Adrenal gland (tissue), 5 donors: ENCODE measurements around the gene ANKMY1.

Experiments used
- POLR2A ChIP-seq, 2 donors: fragments of 450-650 bp; IDR thresholded peaks; one replicate each; pipeline ENCODE4 v1.6.1; 2017; ENCODE audit warnings: antibody characterized with exemption in 2 of 2, mild to moderate bottlenecking in 2 of 2, moderate library complexity in 1 of 2
- TF ChIP-seq, protein P1 (sequence below), 6 experiments: fragments of 450-650 bp in 4 of 6; fragments of 200-600 bp in 2 of 6; sonication (generic) in 1 of 6; IDR thresholded peaks; 1 replicate in 5 of 6; 2 replicates in 1 of 6; pipeline versions ENCODE4 v1.5.1 to v1.8.0; 2016 to 2021; ENCODE audit warnings: antibody characterized with exemption in 6 of 6, mild to moderate bottlenecking in 2 of 6, moderate library complexity in 1 of 6
- donor health status: DM: no; HTN: no; CAD: no.

- TF ChIP-seq, protein P1, sequence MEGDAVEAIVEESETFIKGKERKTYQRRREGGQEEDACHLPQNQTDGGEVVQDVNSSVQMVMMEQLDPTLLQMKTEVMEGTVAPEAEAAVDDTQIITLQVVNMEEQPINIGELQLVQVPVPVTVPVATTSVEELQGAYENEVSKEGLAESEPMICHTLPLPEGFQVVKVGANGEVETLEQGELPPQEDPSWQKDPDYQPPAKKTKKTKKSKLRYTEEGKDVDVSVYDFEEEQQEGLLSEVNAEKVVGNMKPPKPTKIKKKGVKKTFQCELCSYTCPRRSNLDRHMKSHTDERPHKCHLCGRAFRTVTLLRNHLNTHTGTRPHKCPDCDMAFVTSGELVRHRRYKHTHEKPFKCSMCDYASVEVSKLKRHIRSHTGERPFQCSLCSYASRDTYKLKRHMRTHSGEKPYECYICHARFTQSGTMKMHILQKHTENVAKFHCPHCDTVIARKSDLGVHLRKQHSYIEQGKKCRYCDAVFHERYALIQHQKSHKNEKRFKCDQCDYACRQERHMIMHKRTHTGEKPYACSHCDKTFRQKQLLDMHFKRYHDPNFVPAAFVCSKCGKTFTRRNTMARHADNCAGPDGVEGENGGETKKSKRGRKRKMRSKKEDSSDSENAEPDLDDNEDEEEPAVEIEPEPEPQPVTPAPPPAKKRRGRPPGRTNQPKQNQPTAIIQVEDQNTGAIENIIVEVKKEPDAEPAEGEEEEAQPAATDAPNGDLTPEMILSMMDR (IDR thresholded peaks at IDR 0.05), result no peak
- no peak for TF ChIP-seq POLR2A (IDR thresholded peaks at IDR 0.05)
Observed at GRCh38 chr2:240457223-240458043, 100.4 kb downstream of the ANKMY1 start.
